GM21737 (cell line): Measurements from ENCODE around the gene SUPT3H.
"Not testable (repeated sequence)": the region's sequence is repeated elsewhere in the genome, so short reads cannot be mapped to it uniquely, and the experiment has no call there.

Experiments
- ATAC-seq: cut with Tn5 transposase; IDR thresholded peaks from one replicate; pipeline ENCODE4 v1.9.1; 2021; ENCODE audit warnings: mild to moderate bottlenecking, moderate library complexity; ENCODE audit not compliant: unreplicated experiment

SUPT3H gene

GRCh38 chr6:45185403-45186251, 192.1 kb downstream of the SUPT3H start:
- no peak for ATAC-seq

GRCh38 chr6:45184937-45185336, 192.8 kb downstream of the SUPT3H start:
- ATAC-seq = no peak

DNA sequence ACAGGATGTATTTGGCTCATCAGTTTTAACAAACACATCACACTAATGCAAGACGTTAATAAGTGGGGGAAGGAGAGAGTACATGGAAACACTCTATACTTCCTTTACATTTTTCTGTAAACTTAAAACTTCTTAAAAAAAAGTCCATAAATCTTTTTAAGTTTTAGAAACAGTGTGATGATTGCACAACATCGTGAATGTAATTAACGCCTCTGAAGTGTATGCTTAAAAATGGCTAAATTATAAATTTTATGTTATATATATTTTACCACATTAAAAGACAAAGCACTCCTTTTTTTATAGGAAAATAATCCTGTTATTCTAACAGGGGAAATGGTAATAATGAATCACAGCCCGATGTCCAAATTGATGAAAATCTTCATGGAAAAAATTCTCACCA, 193.7 kb downstream of the SUPT3H start:
- no peak for ATAC-seq

DNA sequence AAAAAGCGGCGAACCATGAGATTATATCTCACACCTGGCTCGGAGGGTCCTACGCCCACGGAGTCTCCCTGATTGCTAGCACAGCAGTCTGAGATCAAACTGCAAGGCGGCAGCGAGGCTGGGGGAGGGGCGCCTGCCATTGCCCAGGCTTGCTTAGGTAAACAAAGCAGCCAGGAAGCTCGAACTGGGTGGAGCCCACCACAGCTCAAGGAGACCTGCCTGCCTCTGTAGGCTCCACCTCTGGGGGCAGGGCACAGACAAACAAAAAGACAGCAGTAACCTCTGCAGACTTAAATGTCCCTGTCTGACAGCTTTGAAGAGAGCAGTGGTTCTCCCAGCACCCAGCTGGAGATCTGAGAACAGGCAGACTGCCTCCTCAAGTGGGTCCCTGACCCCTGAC, 201.4 kb downstream of the SUPT3H start:
- not testable (repeated sequence) for ATAC-seq

GRCh38 chr6:45175272-45175671, 202.5 kb downstream of the SUPT3H start:
- ATAC-seq = no peak

- no peak for ATAC-seq
These were observed 203.7 kb downstream of the SUPT3H start for GRCh38 chr6:45174045-45174444.

- ATAC-seq = no peak
These were observed 206.4 kb downstream of the SUPT3H start for GRCh38 chr6:45171380-45171779.

DNA sequence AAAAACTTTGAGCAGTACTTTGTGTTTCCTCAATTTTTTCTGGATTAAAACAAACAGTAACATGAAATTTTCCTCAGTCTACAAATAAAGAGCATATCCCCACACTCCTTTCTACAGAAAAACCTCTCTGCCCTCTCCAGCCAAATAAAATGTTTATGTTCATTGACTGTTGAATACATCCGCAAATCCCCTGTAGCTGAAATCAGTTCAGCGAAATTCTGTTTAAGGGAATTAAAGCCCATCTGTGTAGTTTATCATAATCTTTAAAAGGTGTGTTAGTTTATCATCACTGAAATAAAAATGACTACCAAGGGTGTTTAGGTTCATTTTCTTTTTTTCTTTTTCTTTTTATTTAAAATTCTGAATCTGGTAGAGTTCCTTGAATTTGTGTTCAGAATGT, 207.4 kb downstream of the SUPT3H start:
- ATAC-seq = no peak

- no peak for ATAC-seq
These were observed 207.9 kb downstream of the SUPT3H start for GRCh38 chr6:45169815-45170214.

DNA sequence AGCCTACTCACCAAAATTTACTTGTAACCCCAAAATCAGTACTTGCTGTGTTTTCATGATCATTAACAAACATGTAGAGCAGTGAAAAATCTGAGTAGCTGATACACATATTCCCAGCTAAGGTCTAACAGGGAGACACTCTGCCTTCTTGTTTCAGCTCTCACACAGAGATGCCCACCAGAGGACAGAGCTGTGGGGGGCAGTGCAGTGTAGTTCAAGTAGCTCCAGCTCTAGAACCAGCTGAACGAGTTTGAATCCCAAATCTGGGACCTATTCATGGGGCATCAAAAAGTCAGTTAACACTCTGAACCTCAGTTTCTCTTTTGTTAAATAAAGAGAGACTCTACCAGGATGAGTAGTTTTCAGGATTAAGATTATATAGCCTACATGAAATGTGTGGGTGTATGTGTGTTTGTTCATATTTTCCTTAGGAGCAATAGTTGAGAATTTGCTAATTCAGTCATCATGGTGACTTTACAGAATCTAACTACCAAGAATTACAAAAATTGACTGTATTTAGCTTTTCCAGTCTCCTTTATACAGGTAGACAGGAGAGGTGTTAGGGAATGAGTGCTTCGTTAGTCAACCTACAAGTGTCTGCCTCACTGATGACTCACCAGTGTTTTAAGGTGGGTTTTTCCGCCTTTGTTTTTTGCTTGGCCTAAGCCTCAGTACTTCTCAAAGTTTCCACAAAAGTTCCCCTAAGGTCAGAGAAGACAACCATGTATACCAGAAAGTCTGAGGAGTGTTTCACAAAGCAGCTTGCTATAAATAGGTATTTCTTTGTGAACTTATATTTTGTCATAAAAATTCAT, 213.6 kb downstream of the SUPT3H start:
- ATAC-seq = no peak

DNA sequence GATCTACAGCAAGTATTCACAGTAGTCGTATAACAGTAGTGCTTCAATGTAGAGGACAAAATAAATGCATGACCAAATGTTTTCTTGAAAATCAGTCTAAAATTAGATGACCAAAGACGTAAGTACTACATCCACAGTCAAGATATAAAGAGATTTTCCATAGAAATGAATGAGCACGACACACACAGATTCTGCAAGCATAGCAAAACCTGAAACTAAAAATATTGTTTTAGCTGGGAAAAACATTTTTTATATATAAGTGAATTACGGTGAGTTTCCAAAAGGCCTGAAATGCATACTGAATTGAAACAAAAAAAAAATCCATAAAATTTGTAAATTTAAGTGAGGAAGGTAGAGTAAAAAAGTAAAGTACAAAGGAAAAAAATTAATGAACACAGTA, 217.4 kb downstream of the SUPT3H start:
- no peak for ATAC-seq

GRCh38 chr6:45156075-45156474, 221.7 kb downstream of the SUPT3H start:
- peak; percentile 98 for ATAC-seq

DNA sequence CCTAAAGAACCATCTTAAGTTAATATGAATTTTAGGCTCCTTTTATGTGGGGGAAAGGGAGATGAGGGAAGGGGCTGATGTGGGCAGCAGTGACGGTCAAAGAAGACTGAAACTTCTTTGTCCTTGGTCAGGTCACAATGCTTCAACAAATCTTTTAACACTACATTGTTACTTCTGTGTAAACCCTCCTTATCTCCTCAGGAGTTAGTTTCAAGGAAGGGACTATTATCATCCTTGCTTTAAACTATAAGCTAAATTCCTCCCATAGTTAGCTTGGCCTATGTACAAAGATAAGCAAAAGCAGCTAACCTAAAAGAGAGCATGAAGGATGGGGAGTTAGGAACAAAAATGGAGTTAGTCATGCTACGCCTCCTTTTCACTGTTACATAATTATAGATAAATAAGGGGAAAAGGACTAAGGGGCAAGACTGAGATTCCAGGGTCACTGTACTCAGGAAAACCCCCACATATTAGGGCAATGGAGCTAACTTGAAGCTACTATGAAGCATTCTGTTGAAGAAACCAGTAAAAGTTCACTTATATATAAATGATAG, 222.3 kb downstream of the SUPT3H start:
- ATAC-seq = no peak

DNA sequence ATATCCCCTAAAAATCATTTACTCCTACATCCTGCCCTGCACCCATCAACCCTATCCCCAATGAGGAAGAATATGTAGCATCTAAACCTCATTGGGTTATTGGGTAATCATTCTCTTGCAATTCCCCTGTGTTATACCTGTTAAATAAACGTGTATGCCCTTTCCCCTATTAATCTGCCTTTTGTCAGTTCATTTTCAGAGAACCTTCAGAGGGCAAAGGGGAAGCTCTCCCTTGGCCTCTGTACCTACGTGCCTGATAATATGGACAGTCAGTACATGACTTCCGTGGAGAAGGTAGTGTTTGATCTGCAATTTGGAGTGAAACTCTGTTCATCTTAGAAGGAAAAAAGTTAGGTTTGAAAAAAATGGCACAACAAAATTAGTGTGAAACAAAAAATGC, 223.1 kb downstream of the SUPT3H start:
- no peak for ATAC-seq

DNA sequence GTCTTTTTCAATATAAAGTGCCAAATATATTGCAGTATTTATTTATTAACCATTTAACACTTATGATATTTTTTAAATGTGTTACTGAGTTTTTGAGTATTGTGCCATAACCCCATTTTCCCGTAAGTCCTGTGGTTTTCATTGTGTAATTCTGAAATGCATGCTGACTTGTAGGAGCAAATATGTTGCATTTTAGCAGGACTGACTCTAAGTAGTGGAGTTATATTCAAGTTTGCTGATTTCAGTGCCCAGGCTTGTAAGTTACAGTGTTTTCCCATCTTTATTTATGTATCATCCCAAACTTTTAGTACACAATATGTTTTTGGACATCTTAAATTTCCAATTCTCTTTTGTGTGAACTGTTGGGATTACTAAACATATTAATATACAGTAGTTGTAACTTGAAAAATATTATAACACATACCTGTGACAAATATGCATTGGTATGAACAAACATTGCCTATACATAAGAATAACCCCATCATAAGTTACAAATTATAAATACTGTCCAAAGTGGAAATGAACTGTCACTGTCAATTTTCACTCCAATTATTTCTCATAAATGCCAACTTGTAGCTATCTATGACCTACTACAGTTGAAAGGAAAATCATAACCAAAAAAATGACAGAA, 228.9 kb downstream of the SUPT3H start:
- no peak for ATAC-seq

GRCh38 chr6:45148278-45148677, 229.5 kb downstream of the SUPT3H start:
- no peak for ATAC-seq

DNA sequence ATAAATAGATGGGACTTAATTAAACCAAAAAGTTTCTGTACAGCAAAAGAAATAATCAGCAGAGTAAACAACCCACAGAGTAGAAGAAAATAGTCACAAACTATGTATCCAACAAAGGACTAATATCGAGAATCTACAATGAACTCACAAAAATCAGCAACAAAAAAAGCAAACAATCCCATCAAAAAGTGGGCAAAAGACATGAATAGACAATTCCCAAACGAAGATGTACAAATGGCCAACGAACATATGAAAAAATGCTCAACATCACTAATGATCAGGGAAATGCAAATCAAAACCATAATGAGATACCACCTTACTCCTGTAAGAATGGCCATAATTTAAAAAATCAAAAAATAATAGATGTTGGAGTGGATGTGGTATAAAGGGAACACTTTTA, 232.1 kb downstream of the SUPT3H start:
- ATAC-seq = not testable (repeated sequence)

DNA sequence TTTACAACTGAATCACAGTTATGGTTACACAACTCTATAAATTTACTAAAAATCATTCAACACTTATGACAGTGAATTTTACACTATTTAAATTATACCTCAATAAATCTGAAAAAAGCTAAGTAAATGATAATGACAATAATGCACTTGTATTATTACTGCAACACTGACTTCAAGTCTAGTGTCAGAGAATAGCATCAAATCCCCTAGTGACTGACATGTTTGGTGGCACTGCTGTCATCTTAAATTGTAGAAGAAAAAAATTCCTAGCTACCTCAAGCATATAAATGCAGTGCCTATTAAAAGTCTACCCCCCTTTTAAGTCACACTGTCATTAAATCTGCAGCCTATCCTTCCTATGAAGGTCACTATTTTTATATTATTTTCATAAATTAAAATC, 239.0 kb downstream of the SUPT3H start:
- ATAC-seq = no peak

GRCh38 chr6:45136495-45136894, 241.2 kb downstream of the SUPT3H start:
- ATAC-seq = no peak

DNA sequence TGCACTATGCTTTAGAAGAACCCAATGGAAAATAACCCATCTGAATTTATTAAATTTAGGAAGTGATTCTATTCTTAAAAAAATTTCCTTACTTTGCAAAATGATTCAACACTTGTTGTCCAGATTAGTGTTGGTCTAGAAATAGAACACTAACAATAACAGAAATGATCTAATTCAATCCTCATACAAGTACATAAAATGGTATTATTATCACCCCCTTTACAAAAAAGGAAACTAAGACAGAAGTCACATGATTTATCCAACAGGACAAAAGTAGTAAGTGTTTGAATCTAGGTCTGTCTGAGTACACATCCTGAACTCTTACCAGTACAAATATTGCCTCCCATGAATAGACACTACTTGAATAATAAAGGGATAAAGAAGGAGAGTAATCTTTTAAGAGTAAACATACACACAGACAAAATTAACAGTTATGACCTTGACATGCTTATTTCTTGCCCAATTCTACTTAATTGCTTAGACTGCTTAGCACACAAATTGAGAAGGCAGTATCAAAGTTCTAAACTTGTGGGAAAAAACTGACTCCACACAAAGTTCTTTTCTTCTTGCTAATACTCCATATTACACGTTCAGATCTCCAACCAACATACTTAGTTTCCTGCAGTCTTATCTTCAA, 245.0 kb downstream of the SUPT3H start:
- ATAC-seq = no peak

- no peak for ATAC-seq
These were observed 245.7 kb downstream of the SUPT3H start for GRCh38 chr6:45132059-45132458.
